HG03097 (cell line): Measurements from ENCODE around the gene PA2G4.
A peak's percentile ranks its signal among the peaks of the same experiment; 100 is the strongest.
"Not testable (repeated sequence)": the region's sequence is repeated elsewhere in the genome, so short reads cannot be mapped to it uniquely, and the experiment has no call there.

Source experiments
- ATAC-seq: cut with Tn5 transposase; IDR thresholded peaks from one replicate; pipeline ENCODE4 v1.9.1; 2021; ENCODE audit not compliant: unreplicated experiment, low FRiP score

Gene PA2G4

GRCh38 chr12:56098592-56098991, 5.8 kb upstream of the PA2G4 start:
- ATAC-seq: no peak

DNA sequence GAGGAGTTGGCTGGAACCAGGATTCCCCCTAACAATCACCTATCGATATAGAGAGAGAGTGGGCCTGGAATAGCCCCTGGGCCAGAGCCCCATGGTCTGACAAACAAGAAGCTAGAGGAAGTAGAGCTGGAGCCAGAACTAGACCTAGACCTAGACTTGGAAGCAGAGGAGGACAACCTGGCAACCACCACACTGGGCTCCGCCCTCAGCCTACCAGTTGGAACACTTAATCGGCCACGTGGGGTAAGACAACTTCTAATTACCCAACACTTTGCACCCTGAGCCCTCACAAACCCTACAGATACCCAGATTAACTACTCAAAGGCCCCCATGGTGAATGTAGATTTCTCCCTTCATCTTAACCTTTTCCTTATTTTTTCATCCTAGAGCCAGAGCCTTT, 4.6 kb upstream of the PA2G4 start:
- ATAC-seq: no peak

GRCh38 chr12:56101045-56101444, 3.3 kb upstream of the PA2G4 start:
- ATAC-seq: no peak

- no peak for ATAC-seq
Observed at GRCh38 chr12:56102683-56103065, 1.7 kb upstream of the PA2G4 start.

DNA sequence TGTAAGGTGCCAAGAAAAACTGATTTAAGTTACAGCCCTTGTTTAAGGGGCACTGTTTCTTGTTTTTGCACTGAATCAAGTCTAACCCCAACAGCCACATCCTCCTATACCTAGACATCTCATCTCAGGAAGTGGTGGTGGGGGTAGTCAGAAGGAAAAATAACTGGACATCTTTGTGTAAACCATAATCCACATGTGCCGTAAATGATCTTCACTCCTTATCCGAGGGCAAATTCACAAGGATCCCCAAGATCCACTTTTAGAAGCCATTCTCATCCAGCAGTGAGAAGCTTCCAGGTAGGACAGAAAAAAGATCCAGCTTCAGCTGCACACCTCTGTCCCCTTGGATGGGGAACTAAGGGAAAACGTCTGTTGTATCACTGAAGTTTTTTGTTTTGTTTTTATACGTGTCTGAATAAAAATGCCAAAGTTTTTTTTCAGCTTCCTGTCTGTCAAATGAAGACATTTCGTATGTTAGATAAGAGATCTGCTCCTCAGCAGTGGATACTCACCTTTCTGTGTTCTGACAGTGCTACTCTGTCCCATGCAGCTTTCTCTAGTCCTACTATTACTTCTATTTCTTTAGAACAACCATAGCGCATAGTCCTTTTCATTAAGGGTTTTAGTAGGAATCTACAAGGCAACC, 1.2 kb upstream of the PA2G4 start:
- ATAC-seq: no peak

DNA sequence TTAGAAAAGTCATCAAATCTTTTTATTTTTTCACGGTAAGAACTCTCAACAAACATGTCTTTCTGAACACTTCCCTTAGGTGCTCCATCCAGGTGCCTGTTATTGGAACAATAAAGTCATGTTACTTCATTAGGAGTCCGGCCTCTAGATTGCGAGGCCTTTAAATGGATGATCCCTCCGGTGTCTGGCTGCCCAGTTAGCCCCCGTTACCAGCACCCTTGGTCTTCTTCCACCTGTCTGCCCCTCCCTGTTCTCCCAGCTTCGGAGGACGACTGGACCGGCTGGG, 593 bp upstream of the PA2G4 start:
- no peak for ATAC-seq

DNA sequence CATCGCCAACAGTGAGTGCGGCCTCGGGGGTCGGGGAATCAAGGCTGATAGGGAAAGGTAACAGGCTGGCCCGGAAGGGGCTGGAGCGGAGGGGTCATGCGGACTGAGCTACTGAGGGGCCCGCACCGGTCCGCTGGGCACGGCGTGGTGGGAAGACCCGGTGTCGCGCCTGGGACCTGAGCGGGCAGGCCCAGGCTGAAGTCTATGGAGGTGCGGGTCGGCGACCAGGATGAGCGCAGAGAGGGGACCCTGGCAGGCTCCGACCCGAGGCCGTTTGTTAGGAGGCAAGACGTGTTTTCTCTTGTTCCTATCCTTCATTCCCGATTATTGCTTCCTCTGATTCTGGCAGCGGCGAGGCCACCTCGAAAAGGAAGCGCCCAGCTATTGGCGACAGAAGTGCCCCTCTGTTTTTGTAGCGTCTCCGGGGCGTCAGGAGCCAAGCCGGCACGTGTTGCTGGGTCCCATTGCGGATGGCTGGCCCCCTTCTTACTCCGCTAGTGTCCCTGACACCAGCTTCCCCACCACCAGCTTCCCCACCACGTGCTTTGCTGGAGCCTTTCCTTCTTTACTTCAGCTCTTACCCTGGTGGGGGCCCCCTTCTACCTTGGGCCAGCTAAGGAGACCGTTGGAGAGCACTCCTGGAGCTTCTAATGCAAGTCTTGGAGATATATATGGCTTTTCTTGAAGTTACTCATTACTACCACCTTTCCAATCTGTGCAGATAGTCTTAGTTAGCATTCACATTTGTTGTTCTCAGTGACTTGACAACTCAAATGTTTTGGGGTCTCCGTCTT, 653 bp downstream of the PA2G4 start:
- peak; percentile 4 for ATAC-seq

DNA sequence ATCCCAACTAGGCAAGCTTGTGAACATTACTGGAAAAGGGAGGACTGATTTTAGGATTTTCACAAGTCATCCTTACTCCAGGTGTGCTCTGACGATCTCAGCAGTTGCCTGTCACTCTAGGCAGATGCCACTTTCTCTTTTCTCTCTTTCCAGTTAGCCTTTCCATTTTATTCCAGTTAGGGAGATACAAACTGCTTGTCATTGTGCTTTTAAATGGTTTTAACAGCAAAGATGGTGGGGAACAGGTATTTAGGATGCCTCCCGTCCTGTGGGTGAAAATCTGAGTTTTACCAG, 1.2 kb downstream of the PA2G4 start:
- ATAC-seq: no peak

GRCh38 chr12:56107242-56107641, 2.9 kb downstream of the PA2G4 start:
- ATAC-seq: no peak

DNA sequence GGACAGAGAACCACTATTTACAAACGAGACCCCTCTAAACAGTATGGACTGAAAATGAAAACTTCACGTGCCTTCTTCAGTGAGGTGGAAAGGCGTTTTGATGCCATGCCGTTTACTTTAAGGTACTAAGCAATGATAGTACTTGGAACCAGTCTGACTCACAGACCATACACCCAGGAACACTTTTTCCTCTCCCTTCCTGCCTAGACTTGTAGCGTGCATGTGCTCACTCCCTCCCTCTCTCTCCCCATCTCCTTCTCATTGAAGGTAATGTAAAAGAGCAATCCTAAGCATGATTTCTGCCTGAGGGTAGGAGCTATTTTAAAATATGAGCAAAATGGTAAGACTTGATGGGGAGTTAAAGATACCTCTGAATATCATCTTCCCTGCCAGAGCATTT, 6.2 kb downstream of the PA2G4 start:
- no peak for ATAC-seq

DNA sequence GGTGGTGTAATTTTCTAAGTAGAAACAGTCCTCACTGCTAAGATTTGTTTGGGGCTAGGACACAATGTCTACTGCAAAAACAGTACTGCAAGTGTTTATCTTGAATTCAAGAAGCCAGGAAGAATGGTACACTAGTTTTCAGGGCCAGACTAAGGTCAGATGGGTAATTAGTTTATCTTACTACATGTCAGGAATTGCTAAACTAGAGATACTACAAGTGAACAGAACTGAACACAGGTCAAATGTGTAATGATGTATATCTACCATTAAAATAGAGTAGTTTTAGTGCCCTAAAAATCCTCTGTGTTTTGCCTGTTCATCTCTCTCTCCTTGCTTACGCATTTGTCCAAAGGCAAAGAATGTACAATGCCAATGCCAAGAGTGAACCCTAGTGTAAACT, 9.7 kb downstream of the PA2G4 start:
- ATAC-seq: no peak

GRCh38 chr12:56115329-56115728, 11.0 kb downstream of the PA2G4 start:
- ATAC-seq: no peak

DNA sequence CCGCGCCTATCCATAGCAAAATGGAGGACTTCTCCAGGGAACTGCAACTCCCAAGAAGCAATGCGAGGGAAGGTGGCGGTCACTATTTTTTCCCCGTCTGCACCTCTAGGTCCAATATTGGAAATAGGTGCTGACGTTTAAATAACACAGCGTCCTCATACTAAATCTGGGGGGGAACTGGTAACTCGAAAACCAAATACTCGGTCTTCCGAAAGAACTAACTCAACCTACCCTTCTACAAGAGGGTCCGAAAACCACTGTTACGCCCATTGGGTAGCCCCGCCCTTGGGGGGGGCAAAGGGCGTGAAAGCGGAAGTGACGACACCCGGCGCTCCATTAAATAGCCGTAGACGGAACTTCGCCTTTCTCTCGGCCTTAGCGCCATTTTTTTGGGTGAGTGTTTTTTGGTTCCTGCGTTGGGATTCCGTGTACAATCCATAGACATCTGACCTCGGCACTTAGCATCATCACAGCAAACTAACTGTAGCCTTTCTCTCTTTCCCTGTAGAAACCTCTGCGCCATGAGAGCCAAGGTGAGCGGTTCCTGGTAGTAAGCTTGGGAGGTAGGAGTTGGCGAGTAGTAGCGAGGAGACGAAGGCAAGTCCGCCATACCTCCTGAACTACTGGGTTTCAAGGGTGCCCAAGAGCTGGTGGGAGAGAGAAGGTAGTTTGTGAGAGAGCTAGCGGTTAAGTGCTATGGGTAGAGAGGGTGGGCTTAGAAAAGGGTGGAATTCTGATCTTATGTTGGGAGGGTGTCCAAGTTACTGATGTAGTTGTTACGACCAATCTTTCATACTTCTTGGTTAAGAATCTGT, 12.1 kb downstream of the PA2G4 start, which contains the start of gene RPL41:
RPL41 (plus strand) TSS at position 367 of the 815 bp plus-strand sequence.
- peak; percentile 45 for ATAC-seq

- not testable (repeated sequence) for ATAC-seq
Observed at GRCh38 chr12:56117082-56117706, 12.8 kb downstream of the PA2G4 start.

DNA sequence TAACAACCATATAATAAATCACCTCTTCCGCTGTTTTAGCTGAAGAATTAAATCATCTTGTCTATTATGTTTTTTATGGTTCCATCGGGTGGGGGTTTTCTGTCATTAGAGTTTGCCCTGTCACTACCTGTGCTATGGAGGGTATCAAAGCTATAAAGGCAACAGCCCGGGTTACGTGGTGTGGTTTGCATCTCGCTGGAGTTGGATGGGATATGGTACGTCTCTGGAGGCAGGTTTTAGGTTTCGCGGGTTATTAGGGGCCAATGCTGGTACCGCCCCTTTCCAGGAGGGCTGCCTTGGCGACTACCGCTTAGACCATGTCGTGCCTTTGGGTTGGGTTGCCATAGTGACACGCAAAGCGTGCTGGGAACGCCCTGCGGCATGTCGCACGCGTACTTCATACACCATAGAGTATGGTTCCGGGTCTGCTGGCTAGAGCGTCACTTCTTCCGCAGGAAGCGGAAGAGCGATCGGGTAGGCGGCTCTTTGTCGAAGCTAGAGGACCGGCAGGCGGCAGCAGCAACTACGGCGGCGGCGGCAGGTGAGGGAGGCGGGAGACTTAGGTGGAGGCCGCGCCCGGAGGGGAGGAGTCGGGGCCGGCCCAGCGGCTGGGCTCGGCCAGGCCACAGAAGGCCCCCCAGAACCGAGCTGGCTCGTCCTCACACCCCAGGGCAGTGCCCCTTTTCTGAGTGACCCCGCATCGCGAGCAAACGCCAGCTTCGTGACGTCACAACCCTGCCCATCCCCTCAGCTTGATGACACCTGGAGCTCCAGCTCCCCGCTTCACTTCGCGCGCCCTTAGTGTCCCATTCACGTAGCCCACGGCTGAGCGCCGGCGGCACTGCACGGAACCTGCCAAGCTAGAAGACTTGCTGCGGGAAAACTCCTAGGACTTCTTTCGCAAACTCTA, 13.7 kb downstream of the PA2G4 start, which contains the start of gene ZC3H10:
ZC3H10 (plus strand) TSS at position 489 of the 910 bp plus-strand sequence. CDS start 2,297 bp downstream, outside the sequence.
- ATAC-seq: peak; percentile 82

GRCh38 chr12:56118688-56119357, 14.5 kb downstream of the PA2G4 start:
- ATAC-seq: no peak

- no peak for ATAC-seq
Observed at GRCh38 chr12:56119361-56119796, 15.0 kb downstream of the PA2G4 start.

DNA sequence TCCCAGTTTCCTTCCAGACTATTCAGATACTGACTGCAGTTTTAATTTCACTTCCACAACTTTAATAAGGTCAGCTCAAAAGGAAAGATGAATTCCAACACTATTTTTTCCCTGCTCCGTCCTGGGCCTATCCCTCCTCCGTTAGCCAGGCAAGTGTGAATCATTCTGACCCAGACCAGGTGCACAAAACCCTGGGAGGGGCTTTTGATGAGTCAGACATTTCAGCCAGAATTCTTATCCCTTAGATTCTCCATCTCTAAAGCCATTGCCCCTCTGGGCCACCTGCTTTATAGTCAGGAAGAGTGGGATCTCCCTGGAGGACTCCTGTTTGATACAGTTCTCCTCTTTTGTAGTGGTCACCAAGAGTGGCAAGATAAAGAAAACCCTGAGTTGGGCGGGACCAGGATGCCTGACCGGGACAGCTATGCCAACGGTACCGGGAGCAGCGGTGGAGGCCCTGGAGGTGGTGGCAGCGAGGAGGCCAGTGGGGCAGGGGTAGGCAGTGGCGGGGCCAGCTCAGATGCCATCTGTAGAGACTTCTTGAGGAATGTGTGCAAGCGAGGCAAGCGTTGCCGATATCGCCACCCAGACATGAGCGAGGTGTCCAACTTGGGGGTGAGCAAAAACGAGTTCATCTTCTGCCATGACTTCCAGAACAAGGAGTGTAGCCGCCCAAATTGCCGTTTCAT, 15.9 kb downstream of the PA2G4 start:
- ATAC-seq: no peak
